GM21786 (cell line): ENCODE results near the gene PARD6B.
"Not testable (repeated sequence)": the region's sequence is repeated elsewhere in the genome, so short reads cannot be mapped to it uniquely, and the experiment has no call there.

ENCODE experiments used
- ATAC-seq: cut with Tn5 transposase; IDR thresholded peaks from one replicate; pipeline ENCODE4 v1.9.1; 2021; ENCODE audit not compliant: unreplicated experiment

The PARD6B gene

DNA sequence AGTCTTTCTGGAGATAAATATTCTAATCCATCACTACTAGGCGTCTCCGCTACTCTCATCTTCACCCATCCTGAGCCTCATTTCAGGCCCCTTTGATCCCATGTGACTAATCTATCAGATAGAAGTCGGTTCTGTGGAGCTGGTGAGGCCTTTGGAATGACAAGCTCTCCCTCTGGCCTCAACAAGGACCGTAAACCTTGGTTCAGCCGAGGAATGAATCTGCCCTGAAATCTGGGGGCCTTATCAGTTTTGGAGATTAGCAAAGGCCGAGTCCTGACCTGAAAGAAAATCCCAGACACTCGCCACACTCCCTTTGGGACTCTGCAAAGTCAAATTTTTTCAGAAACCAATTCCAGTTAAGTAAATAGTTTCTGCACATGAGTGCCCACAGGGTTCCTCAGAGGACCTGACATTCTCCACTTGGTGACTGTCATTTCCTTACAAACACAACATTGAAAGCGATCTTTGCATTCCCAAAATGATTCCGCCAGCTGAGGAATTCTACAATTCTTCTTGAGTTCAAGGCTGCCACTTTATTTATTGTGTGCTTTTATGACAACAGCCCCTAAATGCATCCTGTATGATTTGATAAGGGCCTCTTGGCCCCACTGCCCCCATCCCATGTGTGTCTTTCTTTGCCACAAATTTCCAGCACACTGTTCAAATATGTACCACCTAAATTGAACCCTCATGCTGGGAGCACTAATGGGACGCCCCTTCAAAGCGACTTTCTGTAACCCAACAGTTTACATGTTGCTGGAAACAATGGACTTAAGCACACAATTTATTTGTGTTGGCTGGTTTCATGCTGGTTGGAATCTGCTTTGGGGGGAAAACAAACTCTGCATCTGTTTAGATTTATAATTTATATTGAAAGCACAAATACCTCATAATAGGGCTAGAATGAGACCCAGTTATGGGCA lies 30.1 kb upstream of the PARD6B start:
- ATAC-seq, result no peak

DNA sequence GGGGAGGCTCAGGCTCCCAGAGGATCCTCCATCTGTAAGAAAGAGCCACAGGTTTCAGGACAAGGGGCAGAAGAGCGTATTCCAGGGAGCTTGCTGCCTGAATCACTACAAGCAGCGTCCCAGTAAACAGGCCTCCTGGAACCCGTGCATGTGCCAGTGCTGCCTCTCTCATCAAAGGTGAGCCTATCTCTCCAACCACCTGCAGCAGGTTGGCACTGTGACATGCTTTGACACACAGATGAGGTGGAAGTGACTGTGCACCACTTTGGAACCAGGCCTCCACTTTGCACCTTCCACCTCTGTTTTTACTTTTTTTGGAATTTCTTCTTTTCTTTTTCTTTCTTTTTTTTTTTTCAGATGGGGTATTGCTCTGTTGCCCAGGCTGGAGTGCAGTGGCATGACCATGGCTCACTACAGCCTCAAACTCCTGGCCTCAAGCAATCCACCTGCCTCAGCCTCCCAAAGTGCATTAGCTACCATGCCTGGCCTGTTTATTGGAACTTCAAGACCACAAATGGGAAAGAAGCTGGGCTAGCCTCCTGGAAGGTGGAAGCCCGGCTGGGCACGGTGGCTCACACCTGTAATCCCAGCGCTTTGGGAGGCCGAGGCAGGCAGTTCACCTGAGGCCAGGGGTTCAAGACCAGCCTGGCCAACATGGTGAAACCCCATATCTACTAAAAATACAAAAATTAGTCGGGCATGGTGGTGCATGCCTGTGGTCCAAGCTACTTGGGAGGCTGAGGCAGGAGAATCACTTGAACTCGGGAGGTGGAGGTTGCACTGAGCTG lies 27.5 kb upstream of the PARD6B start:
- ATAC-seq, result not testable (repeated sequence)

DNA sequence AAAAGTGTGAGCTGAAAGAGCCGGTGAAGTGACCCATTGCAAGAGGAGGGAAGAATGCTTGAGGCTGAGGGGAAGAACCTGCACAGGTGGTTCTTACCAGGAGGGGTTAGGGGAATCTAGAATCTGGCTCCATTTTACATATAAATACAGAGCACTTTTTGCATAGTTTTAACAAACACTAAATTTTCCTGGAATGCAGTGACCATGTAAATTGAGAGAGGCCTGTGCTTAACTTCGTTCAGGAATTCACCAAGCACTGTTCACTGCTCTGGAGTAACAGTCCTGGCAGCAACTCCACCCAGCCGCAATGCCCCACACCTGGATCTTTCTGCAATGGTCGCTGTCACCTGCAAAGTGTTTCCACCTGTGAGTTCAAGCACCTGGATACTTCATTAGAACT lies 26.9 kb upstream of the PARD6B start:
- no peak for ATAC-seq

DNA sequence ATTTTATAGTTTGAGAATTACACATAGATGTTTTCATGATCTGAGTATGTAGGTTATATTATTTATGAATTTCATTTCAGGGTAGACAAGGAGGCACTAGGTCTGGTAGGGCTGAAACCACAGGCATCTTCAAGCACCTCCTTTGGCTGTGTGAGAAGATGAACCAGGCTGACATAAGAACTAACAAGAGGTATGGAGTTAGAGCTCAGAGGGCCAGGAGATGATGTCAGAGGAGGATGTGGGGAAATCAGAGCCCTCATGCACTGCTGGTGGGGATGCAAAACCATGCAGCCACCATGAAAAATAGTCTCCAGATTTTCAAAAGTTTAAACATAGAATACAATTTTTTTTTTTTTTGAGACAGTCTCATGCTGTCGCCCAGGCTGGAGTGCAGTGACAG lies 26.4 kb upstream of the PARD6B start:
- no peak for ATAC-seq

DNA sequence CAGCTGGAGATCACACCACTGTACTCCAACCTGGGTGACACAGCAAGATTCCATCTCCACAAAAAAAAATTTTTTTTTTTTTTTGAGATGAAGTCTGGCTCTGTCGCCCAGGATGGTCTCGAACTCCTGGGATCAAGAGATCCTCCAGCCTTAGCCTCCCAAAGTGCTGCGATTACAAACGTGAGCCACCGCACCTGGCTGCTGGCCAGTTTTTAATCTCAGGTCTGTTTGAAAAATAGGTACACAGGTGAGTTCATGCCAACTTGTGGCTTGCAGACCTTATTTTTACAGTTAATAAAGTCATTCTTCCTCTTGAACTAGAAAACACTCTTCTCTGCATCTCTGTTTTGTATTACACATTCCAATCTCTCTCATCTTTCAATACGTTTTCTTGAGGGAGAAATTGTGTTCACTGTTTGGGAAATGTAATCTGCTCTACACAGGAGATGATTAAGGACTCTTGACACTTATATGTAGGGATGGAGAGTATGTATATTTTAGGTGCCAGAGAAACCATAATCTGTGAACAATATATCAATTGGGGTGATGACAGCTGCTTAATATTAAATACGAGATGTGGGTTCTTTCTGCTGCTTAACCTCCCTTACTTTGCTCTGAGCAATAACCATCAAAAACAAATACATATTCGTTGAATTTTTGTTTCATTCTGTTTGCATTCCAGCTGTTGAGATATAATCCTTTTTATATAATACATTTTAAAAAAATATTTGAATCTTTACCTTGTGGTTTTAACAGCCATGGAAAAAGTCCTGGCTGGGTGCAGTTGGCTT lies 22.3 kb upstream of the PARD6B start:
- no peak for ATAC-seq

DNA sequence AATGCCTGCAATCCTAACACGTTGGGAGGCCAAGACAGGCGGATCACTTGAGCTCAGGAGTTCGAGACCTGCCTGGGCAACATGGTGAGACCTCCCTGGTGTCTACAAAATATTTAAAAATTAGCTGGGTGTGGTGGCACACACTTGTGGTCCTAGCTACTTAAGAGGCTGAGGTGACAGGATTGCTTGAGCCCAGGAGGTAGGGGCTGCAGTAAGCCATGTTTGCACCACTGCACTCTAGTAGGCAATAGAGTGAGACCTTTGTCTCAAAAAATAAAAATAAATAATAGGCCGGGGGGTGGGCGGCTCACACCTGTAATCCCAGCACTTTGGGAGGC lies 21.8 kb upstream of the PARD6B start:
- ATAC-seq, result no peak

DNA sequence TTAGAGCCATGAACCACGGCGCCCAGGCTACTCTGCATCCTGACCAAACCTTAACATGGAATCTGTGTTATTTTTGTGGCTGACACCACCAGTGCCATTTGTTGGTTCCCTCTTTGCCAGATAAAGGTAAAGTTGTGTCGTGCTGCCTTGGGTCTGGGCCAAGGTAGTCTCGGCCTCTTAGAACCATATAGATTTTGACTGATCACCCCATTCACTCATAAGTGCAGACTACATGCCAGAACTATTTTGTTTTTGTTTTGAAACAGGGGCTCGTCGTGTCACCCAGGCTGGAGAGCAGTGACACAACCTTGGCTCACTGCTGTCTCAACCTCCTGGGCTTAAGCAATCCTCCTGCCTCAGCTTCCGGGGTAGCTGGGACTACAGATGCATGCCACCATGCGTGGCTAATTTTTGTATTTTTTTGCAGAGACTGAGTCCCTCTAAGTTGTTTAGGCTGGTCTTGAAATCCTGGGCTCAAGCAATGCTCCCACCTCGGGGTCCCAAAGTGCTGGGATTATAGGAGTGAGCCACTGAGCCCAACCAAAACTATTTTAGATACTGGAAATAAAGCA lies 20.8 kb upstream of the PARD6B start:
- ATAC-seq, result no peak

DNA sequence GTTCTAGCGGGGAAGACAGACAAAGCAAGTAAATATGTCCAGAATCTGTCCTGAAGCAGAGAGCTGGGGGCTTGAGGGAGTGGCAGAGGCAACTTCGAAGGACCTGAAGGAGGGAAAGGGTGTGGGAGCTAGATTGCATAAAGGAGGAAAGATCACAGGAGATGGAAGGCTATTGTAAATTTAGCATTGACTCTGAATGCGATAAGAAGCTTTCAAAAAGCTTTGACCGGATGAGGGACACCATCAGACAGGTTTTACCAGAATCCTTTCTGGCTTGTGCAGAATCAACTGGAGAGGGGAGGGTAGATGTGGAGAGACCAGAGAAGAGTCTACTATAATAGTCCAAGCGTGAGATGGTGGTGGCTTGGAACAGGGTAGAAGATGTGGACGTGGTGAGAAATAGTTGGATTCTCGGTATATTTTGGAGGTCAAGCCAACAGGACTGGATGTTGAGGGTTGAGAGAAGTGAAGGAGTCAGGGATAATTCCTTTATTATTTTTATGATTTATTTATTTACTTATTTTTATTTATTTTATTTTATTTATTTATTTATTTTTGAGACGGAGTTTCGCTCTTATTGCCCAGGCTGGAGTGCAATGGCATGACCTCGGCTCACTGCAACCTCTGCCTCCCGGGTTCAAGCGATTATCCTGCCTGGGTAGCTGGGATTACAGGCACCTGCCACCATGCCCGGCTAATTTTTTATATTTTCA lies 20.1 kb upstream of the PARD6B start:
- no peak for ATAC-seq

DNA sequence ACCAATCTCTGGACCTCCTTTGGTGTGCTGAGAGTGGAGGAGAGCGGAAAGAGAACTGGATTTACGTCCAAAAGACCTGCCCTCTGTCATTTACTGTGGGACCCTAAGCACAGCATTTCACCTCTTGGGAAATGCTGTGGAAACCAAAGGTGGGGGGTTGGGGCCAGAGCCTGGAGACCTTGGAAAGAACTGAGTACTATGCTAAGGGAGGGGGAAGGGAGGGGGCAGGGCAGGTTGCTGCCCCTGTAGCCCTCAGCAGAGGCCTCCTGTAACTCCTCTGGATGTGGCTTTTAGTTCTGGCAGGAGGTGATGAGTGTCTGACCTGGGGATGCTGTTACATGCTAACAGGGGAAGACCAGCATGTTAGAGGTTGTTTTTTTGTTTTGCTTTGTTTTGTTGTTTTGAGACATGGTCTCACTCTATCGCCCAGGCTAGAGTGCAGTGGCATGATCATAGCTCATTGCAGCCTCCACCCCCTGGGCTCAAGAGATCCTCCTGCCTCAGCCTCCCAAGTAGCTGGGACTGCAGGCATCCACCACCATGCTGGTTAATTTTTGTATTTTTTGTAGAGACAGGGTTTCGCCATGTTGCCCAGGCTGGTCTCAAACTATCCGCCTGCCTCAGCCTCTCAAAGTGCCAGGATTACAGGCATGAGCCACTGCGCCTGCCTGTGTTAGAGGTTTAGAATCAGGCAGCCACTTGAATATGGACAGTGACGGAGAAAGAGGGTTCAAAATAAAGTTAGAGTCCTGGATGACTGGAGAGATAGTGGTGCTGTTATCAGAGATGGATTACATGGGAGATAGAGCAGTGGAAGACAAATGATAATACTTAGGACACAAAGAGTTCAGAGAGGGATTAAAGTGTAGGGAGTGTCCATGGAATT lies 18.4 kb upstream of the PARD6B start:
- no peak for ATAC-seq

DNA sequence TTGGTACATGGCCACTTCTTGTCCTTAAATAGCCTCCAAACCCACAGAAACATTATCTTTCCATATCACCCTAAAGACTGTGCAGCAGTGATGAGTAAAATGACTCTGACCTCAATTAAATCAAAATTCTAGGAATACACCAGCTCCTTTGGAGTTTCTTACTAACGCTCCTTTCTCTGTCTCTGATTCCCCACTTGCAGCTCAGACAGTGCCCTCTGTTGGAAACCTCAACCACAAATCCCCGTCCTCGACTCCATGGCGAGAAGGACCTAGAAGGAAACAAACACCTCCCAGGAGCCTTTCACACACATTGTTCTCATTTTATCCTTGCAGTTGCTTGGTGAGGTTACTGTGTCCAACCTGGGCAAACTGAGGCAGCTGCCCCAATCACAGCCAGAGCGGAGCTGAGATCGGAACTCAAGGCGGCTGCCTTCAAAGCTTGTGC lies 17.7 kb upstream of the PARD6B start:
- ATAC-seq, result no peak

DNA sequence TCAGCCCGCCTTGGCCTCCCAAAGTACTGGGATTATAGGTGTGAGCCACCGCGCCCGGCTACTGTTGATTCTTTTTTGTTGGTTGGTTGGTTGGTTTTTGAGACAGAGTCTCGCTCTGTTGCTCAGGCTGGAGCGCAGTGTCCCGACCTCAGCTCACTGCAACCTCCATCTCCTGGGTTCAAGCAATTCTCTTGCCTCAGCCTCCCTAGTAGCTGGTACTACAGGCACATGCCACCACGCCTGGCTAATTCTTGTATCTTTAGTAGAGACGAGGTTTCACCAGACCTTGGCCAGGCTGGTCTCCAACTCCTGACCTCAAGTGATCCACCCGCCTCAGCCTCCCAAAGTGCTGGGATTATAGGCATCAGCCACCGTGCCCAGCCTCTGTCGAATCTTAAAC lies 17.0 kb upstream of the PARD6B start:
- ATAC-seq, result not testable (repeated sequence)

DNA sequence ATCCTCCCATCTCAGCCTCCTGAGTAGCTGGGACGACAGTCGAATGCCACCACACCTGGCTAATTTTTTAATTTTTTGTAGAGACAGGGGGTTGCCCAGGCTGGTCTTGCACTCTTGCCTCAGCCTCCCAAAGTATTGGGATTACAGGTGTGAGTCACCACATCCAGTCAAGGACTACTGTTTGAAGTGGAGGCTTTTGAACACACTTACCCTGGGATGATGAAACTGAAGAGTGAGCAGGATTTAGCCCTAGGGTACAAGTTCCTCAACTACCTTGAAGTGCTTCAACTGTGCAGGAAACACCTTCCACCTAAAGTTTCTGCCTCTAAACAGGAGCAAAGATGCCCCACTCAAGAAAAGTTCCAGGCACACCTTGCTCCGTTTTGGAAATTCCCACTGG lies 15.7 kb upstream of the PARD6B start:
- no peak for ATAC-seq

DNA sequence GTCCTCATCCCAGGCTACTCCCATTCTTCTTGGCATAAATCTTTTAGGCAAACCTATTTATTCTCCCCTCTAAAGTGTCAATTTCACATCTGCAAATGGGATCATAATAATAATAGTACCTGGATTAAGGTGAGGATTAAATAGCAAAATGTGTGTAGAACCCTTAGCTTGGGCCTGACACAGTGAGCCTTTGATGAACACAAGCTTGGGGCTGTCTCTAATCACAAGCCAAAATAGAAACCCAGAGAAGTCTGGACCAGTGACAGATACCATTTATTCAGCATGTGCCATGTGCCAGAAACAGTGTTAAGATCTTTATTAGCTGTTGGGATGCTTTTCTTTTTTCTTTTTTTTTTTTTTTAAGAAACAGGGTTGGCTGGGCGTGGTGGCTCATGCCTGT lies 14.9 kb upstream of the PARD6B start:
- ATAC-seq, result no peak

DNA sequence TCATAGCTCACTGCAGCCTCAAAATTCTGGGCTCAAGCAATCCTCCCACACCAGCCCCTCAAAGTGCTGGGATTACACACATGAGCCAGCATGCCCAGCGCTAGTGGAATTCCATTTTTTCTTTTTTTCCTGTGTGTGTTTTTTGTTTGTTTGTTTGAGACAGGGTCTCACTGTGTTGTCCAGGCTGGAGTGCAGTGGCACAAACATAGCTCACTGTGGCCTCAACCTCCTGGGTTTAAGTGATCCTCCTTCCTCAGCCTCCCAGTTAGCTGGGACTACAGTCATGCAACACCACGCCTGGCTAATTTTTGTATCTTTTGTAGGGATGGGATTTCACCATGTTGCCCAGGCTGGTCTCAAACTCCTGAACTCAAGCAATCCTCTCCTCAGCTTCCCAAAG lies 14.1 kb upstream of the PARD6B start:
- no peak for ATAC-seq

DNA sequence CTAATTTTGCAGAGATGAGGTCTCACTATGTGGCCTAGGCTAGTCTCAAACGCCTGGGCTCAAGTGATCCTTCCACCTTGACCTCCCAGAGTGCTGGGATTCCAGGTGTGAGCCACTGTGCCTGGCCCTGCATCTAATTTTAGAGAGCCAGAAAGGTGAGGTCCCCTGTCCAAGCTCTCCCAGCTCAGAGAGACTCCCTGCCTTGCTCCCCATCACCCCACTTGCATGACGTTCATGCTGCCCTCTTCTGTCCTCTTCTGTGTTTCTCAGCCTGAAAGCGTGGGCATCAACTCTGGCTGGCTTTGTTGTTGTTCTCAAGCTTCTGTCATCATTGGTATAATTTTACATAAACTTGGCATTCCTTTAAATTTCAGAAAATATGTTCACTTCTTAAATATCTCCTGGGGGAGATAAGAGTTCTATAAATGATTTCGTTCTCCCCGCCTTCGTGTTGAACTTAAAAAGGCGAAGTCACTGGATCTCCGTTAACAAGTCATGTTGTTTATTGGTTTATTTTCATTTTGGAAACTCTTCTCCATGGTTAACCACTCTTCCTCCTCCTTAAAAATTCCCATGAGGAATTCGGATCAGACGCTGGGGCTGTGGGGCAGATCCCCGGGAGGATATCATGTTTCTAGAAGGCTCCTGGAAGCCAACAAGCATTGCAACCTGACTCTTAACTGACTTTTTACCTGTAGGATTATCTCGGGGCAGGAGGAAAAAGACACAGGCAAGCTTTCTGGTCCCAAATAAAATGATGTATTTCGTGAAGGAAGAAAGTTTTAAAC lies 13.2 kb upstream of the PARD6B start:
- no peak for ATAC-seq

DNA sequence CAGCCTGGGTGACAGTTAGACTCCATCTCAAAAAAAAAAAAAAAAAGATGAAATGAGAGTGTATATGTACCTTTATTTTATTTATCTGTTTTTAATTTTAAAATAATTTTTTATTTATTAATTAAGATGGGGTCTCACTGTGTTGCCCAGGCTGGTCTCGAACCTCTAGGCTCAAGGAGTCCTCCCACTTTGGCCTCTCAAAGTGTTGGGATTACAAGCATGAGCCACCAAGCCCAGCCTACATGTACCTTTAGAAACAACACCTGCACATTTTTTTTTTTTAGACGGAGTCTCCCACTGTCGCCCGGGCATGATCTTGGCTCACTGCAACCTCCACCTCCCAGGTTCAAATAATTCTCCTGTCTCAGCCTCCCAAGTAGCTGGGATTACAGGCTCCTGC lies 12.1 kb upstream of the PARD6B start:
- no peak for ATAC-seq

DNA sequence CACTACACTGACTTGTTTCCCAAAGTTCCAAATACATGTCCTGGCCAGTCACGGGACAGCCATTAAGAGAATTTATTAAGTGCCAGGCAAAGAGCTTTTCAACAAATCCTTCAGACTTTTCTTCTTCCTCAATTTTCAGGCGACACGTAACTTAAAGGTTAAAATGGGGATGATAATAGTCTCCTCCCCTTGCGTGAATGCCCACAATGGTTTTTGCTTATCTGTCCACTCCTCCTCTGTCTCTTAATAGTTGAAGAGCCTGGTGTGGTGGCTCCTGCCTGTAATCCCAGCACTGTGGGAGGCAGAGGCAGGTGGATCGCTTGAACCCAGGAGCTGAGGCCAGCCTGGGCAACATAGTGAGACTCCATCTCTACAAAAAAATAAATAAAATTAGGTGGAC lies 11.4 kb upstream of the PARD6B start:
- ATAC-seq, result no peak

DNA sequence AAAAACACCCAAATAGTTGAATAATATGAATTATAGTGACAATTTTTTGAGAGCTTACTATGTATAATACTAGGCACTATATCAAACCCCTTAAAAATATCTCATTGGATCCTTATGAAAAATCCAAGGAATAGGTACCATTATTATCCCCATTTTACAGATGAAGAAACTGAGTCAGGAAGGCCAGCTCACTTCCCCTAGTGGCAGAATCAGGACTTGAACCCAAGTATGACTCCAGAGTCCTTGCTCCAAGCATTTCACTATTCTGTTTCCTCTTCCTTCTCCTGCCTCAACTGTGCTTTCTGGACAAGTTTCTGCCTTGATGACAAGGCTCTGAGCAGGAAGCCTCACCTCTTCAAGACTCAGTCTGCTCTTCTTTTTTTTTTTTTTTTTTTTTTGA lies 10.8 kb upstream of the PARD6B start:
- ATAC-seq, result no peak

DNA sequence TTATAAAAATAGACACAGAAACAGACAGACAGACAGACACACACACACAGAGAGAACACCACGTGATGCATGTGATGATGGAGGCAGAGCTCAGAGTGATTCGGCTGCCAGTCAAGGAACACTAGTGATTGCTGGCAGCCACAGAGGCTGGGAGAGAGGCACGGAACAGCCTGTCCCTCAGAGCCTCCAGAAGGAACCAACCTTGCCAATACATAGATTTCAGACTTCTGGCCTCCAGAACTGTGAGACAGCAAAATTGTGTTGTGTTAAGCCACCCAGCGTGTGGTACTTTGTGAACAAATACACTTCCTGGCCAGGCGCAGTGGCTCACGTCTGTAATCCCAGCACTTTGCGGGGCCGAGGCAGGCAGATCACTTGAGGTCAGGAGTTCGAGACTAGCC lies 9.5 kb upstream of the PARD6B start:
- no peak for ATAC-seq
